Right ventricle myocardium superior (tissue), 1 donor: ENCODE results near the gene CLCN7. TPM values are rescaled to one million over a fixed set of nuclear protein-coding genes. Genes with fewer than 3 reads are reported as not detected.

ENCODE experiments used
- ATAC-seq: fragments of 200-7000 bp; cut with Tn5 transposase; one replicate; pipeline ENCODE4 v1.9.1; 2020; ENCODE audit warnings: mild to moderate bottlenecking; ENCODE audit not compliant: poor library complexity
- DNase-seq: peaks from one replicate; pipeline ENCODE4 v3.0.0-alpha.2; 2020
- intact Hi-C: fragments of 100-400 bp; cut with DNase I; formaldehyde crosslinking; loops from one replicate; pipeline ENCODE4 v1.11.2; 2022
- total RNA-seq: library from RNA; stranded (reverse); fragmentation: NEBNext Ultra II Directional; extraction: Animal tissue kit (Norgen Biotek cat#: 25700); gene quantifications from one replicate; pipeline ENCODE4 v1.2.1, GENCODE V29; 2021
- donor health status: DM: no; HTN: yes; CAD: no; lungs with severe emphysema.

CLCN7 gene
- total RNA-seq, 1 donor from 2014 or later = 45.0 TPM

- ATAC-seq (no peak), DNase-seq (no peak)
- intact Hi-C loops = no loop called here
These were observed 19.3 kb downstream of the CLCN7 start for GRCh38 chr16:1455190-1456171.

- intact Hi-C loops = no loop called here
- ATAC-seq = no peak
- DNase-seq = no peak
These were observed 20.3 kb downstream of the CLCN7 start for GRCh38 chr16:1454561-1454960.

GRCh38 chr16:1453316-1453715, 21.5 kb downstream of the CLCN7 start:
- intact Hi-C loops = no loop called here
- DNase-seq = no peak
- ATAC-seq = no peak

- no peak for DNase-seq
- intact Hi-C loops = no loop called here
- no peak for ATAC-seq
These were observed 22.3 kb downstream of the CLCN7 start for GRCh38 chr16:1452530-1452929.

GRCh38 chr16:1451702-1452392, 23.0 kb downstream of the CLCN7 start:
- DNase-seq (no peak), ATAC-seq (no peak)
- intact Hi-C loops = no loop called here

- ATAC-seq = no peak
- intact Hi-C loops = no loop called here
These were observed 24.0 kb downstream of the CLCN7 start for GRCh38 chr16:1450841-1451240.

DNA sequence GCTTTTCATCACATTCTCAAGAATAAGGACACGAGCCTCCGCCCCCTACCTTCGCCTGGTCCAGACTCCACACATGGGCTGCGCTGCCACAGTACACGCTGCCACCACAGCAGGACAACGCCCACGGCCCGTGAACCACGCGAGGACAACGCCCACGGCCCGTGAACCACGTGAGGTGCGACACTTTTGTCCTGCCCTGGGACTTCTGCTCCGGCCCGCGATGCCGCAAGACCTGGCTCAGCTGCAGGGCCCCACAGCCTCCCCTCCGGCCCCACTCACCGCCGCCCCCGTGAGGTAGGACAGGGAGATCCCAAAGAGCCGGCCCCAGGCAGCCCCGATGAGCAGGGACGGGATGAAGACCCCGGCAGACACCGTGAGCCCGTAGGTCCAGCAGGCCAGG, 24.6 kb downstream of the CLCN7 start:
- intact Hi-C loops = no loop called here
- DNase-seq (no peak), ATAC-seq (no peak)

More at GRCh38 chr16:1450841-1451240, 24.0 kb downstream of the CLCN7 start:
- DNase-seq = no peak

GRCh38 chr16:1449201-1449788, 25.5 kb downstream of the CLCN7 start:
- DNase-seq (no peak), ATAC-seq (no peak)
- intact Hi-C loops = no loop called here

GRCh38 chr16:1448536-1449116, 26.2 kb downstream of the CLCN7 start:
- ATAC-seq (no peak), DNase-seq (no peak)
- intact Hi-C loops = no loop called here

GRCh38 chr16:1447965-1448364, 26.9 kb downstream of the CLCN7 start:
- DNase-seq (no peak), ATAC-seq (no peak)
- intact Hi-C loops = no loop called here

GRCh38 chr16:1446296-1447080, 28.3 kb downstream of the CLCN7 start:
- ATAC-seq (no peak), DNase-seq (no peak)
- intact Hi-C loops = no loop called here

DNA sequence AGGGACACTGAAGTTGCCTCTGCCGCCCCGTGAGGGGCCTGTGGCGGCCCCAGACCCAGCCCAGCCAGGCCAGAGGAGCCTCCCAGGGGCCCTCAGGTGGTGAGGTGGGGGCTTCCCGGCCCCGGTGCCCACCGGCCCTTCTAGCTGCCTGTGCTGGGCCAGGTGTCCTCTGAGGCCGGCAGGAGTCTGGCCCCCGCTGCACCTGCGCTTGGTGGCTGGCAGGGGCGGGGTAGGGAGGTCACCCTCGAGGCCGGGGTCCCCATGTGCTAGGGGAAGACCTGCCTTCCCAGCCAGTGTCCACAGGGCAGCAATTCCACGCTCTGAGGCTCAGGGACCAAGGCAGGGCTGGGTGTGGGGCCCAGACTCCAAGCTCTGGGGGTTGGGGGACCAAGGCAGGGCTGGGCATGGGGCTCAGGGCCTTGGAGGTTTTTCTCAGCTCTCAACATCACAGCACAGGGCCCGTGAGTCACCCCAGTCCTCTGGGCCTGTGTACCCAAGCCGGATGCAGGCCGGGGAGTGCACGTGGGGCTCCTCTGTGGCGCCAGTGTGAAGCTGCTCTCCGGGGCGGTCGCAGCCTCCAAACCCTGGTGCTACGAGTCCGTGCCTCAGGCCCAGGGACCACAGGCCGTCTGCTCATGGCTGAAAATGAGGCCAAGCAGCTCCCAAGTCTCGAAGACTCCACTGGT, 29.2 kb downstream of the CLCN7 start:
- intact Hi-C loops = no loop called here
- DNase-seq (no peak), ATAC-seq (no peak)

DNA sequence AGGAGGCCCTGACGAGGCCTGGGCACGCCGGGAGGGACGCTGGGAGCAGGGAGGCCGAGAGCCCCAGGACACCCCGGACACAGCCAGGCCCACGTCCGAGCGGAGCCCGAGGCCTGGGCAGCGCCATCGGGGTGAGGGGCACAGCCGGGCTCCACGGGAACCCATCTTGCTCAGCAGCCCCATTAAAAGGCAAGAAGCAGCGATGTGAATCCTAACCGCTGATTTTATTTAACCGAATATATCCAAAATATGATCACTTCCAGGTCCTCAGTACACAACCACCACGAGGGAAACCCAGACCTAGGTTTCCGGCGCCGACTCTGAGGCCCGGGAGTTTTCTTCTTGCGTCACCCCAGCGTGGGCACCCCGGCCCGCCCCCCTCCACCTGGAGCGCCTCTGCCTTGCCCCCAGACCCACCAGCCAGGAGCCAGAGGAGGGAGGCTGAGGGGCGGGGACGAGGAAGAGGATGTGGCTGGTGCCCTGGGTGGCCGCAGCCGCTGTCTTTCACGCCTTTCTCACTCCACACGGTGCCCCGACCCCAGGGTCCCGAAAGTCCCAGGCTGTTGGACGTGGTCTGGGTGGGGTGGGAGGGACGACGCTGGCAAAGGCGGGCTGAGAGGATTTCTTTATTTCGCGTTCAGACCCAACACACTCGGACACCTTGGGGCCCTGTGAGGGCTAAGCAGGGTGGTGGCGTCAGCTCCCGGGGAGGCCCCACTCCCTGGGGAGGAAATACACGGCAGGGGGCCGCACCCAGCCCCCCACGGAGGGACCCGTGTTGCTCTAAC, 29.9 kb downstream of the CLCN7 start:
- intact Hi-C loops = no loop called here
- DNase-seq (no peak), ATAC-seq (no peak)

DNA sequence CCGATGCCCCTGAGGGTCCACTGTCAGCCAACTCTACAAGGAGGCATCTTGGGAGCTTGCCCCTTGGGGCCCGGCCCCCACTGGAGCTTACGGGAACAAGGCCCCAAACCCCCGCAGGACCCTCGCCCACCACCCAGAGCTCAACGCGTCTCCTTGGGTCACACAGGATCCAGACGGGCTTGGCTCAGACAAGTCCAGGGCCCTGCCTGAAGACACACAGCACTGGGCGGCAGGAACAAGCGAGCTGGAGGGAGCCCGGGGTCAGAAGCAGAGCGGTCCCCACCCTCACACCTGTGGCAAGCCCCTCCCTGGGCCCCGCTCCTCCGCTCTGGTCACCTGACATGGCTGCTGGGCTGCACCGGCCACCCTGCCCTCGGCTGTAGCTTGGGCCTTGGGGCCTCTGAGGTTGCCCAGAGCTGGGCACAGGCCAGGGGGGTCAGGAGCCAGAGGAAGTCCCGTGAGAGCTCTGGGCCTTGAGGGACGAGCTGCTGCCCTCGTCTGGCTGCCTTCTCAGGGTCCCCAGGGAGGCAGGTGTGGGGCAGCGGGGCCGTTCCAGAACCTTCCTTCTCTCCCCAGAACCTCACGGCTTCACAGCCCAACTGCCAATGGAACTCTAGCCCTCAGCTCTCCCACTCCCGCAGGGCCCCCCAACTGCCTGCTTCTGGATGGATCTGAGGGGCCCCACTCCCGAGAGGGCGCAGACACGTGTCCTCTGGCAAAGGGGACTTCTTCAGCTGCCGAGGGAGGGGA, 30.7 kb downstream of the CLCN7 start, which contains the start of gene CCDC154:
TSS of gene CCDC154 (minus strand) at position 577 of the 750 bp plus-strand sequence. CDS start at position 343, 234 bp downstream.
- DNase-seq (no peak), ATAC-seq (no peak)
- intact Hi-C loops = no loop called here

DNA sequence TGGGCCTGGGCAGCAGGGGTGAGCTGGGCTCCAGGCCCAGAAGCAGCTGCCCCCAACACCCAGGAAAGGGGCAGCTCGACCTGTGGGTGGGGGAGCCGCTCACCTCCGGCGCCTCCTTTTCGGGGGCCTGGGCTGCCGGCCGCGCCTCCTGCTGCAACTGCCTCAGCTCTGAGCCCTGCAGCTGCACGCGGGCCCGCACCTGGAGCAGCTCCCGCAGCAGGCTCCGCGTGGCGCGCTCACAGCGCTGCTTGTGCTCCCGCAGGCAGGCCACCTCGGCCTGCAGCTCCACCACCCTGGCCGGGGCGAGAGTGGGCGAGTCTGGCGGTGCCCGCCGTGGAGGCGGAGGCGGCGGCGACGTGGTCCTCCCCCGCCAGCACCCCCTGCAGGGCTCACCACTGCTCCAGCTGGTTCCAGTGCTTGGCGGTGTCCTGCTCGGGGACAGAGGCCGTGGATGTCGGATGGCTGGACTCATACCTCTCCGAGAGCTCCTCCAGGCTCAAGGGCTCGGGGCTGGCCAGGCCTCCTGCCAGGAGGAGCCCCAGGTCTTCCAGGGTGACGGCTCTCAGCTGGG, 31.3 kb downstream of the CLCN7 start:
- no peak for ATAC-seq
- intact Hi-C loops = no loop called here
- no peak for DNase-seq

- no peak for ATAC-seq
- intact Hi-C loops = no loop called here
- no peak for DNase-seq
These were observed 32.1 kb downstream of the CLCN7 start for GRCh38 chr16:1442697-1443096.
